Upper lobe of left lung (tissue), 6 donors: Measurements from ENCODE around the gene TCEANC. TPM values are rescaled to one million over a fixed set of nuclear protein-coding genes. Genes with fewer than 3 reads are reported as not detected.
"Not testable (repeated sequence)": the region's sequence is repeated elsewhere in the genome, so short reads cannot be mapped to it uniquely, and the experiment has no call there.

Experiments
- ATAC-seq, 2 donors: fragments of 200-7000 bp; cut with Tn5 transposase; one replicate each; pipeline ENCODE4 v1.9.1; 2022; ENCODE audit warnings: mild to moderate bottlenecking in 2 of 2, moderate library complexity in 2 of 2; ENCODE audit not compliant: low FRiP score in 2 of 2
- DNase-seq, 2 donors: peaks; one replicate each; pipeline ENCODE4 v3.0.0-alpha.2; 2019 to 2020
- H3K27ac ChIP-seq, 4 donors: fragments of 200-600 bp; sonication (generic); one replicate each; pipeline ENCODE4 v1.5.1; 2016 to 2019
- H3K27me3 ChIP-seq, 4 donors: fragments of 200-600 bp; sonication (generic); one replicate each; pipeline ENCODE4 v1.5.1; 2017 to 2019
- H3K36me3 ChIP-seq, 4 donors: fragments of 200-600 bp; sonication (generic); one replicate each; pipeline ENCODE4 v1.5.1; 2016 to 2019
- H3K4me1 ChIP-seq, 4 donors: fragments of 200-600 bp; sonication (generic); one replicate each; pipeline ENCODE4 v1.5.1; 2018 to 2019
- H3K4me3 ChIP-seq, 4 donors: fragments of 200-600 bp; sonication (generic); one replicate each; pipeline ENCODE4 v1.5.1; 2017 to 2019; ENCODE audit warnings: mild to moderate bottlenecking in 2 of 4, moderate library complexity in 1 of 4
- H3K9me3 ChIP-seq, 4 donors: fragments of 200-600 bp; sonication (generic); one replicate each; pipeline ENCODE4 v1.5.1; 2018 to 2019
- EP300 ChIP-seq, 4 donors: sonication (generic); formaldehyde crosslinking; IDR thresholded peaks; one replicate each; pipeline ENCODE4 v1.5.1; 2017; ENCODE audit warnings: antibody characterized with exemption in 4 of 4, control low read depth in 2 of 4
- POLR2A ChIP-seq, 4 donors: fragments of 450-650 bp; IDR thresholded peaks; one replicate each; pipeline ENCODE4 v1.5.1; 2016 to 2017; ENCODE audit warnings: antibody characterized with exemption in 4 of 4, mild to moderate bottlenecking in 2 of 4
- POLR2AphosphoS5 ChIP-seq, 2 donors: sonication (generic); formaldehyde crosslinking; IDR thresholded peaks; one replicate each; pipeline ENCODE4 v1.5.1; 2017; ENCODE audit warnings: antibody characterized with exemption in 2 of 2
- WGBS, 2 donors: methylation state at CpG; one replicate each; pipeline ENCODE4 v1.1.5; 2017 to 2018; 5-methylcytosine and 5-hydroxymethylcytosine counted together
- total RNA-seq, 6 donors: library from RNA; depleted of rRNA in 4 of 6; stranded (reverse); fragments of >200 nt in 4 of 6; gene quantifications; one replicate each; pipeline versions ENCODE4 v1.1.0 to v1.2.1, GENCODE V29; 2016 to 2021
- TF ChIP-seq, protein P1 (sequence below), 6 experiments: fragments of 450-650 bp in 4 of 6; fragments of 200-600 bp in 2 of 6; sonication (generic) in 2 of 6; IDR thresholded peaks; one replicate each; pipeline ENCODE4 v1.5.1; 2016 to 2019; ENCODE audit warnings: antibody characterized with exemption in 6 of 6
- donor health status: DM: no; HTN: no; CAD: no; lungs with moderate emphysema.
- donor health status: DM: no; HTN: yes; CAD: no; lungs with severe emphysema.

TCEANC gene
- total RNA-seq, 6 donors from 2014 or later, result 2.4 to 8.9 (median 4.1) TPM

DNA sequence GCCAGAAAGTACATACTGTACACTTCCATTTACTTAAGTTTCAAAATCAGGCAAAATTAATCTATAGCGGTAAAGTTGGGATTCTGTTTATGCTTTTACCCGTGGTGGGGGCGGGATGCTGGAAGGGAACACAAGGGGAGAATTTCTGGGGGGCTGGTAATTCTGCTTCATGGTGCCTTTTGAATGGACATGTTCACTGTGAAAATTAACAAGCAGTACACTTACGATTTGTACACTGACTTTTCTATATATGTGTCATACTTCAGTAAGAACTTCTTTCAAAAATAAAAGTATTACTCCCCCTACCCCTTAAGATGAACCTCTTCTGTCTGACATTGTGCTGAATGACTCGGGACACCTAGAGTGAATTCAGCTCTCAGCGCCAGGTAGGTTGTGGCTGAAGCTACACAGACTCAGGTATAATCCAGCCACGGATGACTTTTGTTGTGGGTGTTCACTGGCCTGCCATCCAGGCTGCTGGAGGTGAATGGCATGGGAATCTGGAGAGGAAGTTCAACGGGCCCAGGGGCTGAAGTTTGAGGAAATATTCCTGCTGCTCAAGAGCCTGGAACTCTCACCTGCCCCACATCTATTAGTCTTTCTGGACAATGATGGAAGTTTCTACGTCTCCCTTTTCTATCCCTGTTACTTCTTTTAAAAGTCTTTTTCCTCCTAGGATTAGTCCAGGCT lies 7.3 kb upstream of the TCEANC start:
- 63 to 83% methylated on average over 7 to 9 of the region's 9 CpGs for WGBS, 2 donors
- Histone ChIP-seq H3K4me3 (no peak overlapping the region), H3K27me3 (no peaks in the 10 kb centered on the region), H3K27ac (no peak overlapping the region), H3K4me1 (no peaks in the 10 kb centered on the region), H3K9me3 (no peaks in the 10 kb centered on the region), H3K36me3 (no peaks in the 10 kb centered on the region)
- no peak for DNase-seq
- no peak for ATAC-seq
- TF ChIP-seq POLR2A (IDR thresholded peaks at IDR 0.05), result no peak
- TF ChIP-seq, protein P1, sequence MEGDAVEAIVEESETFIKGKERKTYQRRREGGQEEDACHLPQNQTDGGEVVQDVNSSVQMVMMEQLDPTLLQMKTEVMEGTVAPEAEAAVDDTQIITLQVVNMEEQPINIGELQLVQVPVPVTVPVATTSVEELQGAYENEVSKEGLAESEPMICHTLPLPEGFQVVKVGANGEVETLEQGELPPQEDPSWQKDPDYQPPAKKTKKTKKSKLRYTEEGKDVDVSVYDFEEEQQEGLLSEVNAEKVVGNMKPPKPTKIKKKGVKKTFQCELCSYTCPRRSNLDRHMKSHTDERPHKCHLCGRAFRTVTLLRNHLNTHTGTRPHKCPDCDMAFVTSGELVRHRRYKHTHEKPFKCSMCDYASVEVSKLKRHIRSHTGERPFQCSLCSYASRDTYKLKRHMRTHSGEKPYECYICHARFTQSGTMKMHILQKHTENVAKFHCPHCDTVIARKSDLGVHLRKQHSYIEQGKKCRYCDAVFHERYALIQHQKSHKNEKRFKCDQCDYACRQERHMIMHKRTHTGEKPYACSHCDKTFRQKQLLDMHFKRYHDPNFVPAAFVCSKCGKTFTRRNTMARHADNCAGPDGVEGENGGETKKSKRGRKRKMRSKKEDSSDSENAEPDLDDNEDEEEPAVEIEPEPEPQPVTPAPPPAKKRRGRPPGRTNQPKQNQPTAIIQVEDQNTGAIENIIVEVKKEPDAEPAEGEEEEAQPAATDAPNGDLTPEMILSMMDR (IDR thresholded peaks at IDR 0.05), result no peak
- TF ChIP-seq POLR2AphosphoS5 (IDR thresholded peaks at IDR 0.05), result no peak
- no peak for TF ChIP-seq EP300 (IDR thresholded peaks at IDR 0.05)

DNA sequence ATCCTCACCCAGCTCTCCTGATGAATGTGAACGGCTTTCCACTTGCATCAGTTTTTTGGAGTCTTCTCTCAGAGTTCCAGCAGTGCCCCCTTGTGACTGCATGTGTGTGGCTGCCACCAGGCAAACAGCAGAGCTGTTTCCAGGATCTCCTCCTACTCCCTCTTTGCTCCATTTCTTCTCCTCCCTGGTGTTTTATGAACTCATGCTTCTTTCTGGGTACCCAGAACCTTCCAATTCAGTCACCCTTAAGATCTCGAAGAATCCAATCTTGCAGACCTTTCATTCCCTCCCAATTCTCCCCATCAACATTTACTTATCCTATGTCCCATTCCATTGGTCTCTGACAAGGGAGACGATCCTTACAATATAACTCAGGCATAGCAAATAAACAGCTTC lies 6.8 kb upstream of the TCEANC start:
- ATAC-seq, result peak in 1 of 2 donors; percentile 53
- Histone ChIP-seq H3K27me3 (no peaks in the 10 kb centered on the region), H3K4me1 (no peaks in the 10 kb centered on the region), H3K4me3 (no peak overlapping the region), H3K27ac (no peak overlapping the region), H3K9me3 (no peaks in the 10 kb centered on the region), H3K36me3 (no peaks in the 10 kb centered on the region)
- TF ChIP-seq POLR2A (IDR thresholded peaks at IDR 0.05), result no peak
- TF ChIP-seq, protein P1 (IDR thresholded peaks at IDR 0.05), result peak; percentile 24 to 46 (median 36)
- peak in 1 of 2 donors; percentile 45 for DNase-seq
- 41 to 46% methylated on average over 3 of the region's 3 CpGs for WGBS, 2 donors

DNA sequence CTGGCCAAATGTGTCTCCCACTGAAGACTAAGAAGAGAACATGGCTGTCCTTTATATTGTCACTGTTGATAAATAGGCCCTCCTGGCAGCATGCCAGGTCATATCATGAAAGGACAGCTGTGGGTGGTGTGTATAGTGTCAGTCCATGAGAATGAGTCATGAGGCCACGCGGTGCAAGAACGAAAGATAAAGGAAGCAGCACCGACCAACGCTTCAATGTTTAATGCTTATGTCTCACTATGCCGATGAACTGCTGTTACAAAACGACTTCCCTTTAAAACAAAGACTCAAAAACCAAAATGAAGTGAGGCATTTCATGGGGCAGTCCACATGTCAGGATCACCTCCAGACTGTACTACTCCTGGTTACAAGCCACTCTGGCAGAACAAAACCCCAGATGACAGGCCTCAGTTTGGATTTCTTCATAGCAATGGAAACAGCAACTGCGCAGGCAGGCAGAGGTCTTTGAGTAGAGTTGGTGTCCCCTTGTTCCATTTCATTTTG lies 5.2 kb upstream of the TCEANC start:
- 39 to 78% methylated on average over 6 to 8 of the region's 8 CpGs for WGBS, 2 donors
- DNase-seq, result peak in 1 of 2 donors; percentile 68
- peak overlapping the region; percentile 53 to 56 (median 54) for H3K27ac ChIP-seq

DNA sequence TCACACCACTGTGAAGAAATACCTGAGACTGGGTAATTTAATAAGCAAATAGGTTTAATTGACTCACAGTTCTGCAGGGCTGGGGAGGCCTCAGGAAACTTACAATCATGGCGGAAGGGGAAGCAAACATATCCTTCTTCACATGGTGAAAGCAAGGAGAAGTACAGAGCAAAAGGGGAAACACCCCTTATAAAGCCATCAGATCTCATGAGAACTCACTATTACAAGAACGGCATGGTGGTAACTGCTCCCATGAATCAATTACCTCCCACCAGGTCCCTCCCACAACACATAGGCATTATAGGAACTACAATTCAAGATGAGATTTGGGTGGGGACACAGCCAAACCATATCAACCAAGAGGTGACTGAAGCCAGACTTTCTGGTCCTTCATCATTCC lies 4.6 kb upstream of the TCEANC start:
- 78 to 86% methylated on average over 2 of the region's 2 CpGs for WGBS, 2 donors
- not testable (repeated sequence) for H3K36me3 ChIP-seq, H3K4me1 ChIP-seq, H3K9me3 ChIP-seq, DNase-seq, H3K4me3 ChIP-seq, ATAC-seq, H3K27me3 ChIP-seq
- peak overlapping the region; percentile 53 to 56 (median 54) for H3K27ac ChIP-seq

More for the DNA sequence above, 5.2 kb upstream of the TCEANC start:
- H3K4me3 ChIP-seq, result no peak overlapping the region
- H3K27me3 ChIP-seq, result no peaks in the 10 kb centered on the region
- H3K36me3 ChIP-seq, result no peaks in the 10 kb centered on the region
- peaks cover 0 to 8% (median 0%) of the 10 kb centered on the region in 4 donors for H3K4me1 ChIP-seq
- peak; percentile 35 to 81 for ATAC-seq
- TF ChIP-seq POLR2AphosphoS5 (IDR thresholded peaks at IDR 0.05) (peak; percentile 12 to 51), EP300 (IDR thresholded peaks at IDR 0.05) (peak in 1 of 4 donors; percentile 59), POLR2A (IDR thresholded peaks at IDR 0.05) (no peak)
- H3K9me3 ChIP-seq, result no peaks in the 10 kb centered on the region

DNA sequence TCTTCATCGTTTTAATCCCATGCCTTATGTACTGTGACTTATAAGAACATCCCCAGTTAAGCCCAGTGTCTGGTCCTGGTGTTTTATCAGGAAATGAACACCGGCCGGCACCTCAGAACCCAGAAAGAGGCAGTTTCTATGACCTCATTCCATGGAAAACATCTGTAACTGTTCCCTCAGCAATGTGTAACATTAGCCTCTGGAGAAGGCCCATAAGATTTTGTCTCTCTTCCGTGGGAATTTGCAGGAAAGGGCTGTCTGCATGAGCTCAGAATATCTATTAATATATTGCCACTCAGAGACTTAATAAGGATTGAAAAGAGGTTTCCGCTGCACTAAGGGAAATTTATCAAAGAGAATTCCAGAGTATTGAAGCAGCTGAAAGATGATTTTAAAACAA lies 3.1 kb upstream of the TCEANC start:
- no peak for DNase-seq
- 64 to 83% methylated on average over 5 of the region's 5 CpGs for WGBS, 2 donors
- ATAC-seq, result no peak

More for the DNA sequence above, 3.1 kb upstream of the TCEANC start:
- Histone ChIP-seq H3K27me3 (no peaks in the 10 kb centered on the region), H3K36me3 (no peaks in the 10 kb centered on the region), H3K27ac (no peak overlapping the region), H3K4me3 (no peak overlapping the region), H3K9me3 (no peaks in the 10 kb centered on the region), H3K4me1 (peaks cover 0 to 8% (median 2%) of the 10 kb centered on the region in 4 donors)
- TF ChIP-seq, protein P1 (IDR thresholded peaks at IDR 0.05), result no peak
- TF ChIP-seq EP300 (IDR thresholded peaks at IDR 0.05), result no peak
- TF ChIP-seq POLR2A (IDR thresholded peaks at IDR 0.05), result no peak
- no peak for TF ChIP-seq POLR2AphosphoS5 (IDR thresholded peaks at IDR 0.05)
